Measurements from ENCODE around the gene B3GNT9. TPM values are rescaled to one million over a fixed set of nuclear protein-coding genes. Genes with fewer than 3 reads are reported as not detected.

The B3GNT9 gene
- total RNA-seq, 1 donor: 42.4 TPM

DNA sequence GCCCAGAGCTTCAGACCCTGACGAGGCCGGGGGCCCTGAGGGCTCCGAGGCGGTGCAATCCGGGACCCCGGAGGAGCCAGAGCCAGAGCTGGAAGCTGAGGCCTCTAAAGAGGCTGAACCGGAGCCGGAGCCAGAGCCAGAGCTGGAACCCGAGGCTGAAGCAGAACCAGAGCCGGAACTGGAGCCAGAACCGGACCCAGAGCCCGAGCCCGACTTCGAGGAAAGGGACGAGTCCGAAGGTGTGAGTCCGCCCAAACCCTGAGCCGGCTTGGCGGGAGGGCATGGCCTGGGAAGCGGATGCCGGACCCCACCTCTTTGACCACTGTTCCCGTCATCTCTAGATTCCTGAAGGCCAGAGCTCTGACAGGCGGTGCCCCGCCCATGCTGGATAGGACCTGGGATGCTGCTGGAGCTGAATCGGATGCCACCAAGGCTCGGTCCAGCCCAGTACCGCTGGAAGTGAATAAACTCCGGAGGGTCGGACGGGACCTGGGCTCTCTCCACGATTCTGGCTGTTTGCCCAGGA is 24.0 kb upstream of the B3GNT9 start:
- DNase-seq (ENCODE audit: low read depth): no peak
- TF ChIP-seq, protein P1, sequence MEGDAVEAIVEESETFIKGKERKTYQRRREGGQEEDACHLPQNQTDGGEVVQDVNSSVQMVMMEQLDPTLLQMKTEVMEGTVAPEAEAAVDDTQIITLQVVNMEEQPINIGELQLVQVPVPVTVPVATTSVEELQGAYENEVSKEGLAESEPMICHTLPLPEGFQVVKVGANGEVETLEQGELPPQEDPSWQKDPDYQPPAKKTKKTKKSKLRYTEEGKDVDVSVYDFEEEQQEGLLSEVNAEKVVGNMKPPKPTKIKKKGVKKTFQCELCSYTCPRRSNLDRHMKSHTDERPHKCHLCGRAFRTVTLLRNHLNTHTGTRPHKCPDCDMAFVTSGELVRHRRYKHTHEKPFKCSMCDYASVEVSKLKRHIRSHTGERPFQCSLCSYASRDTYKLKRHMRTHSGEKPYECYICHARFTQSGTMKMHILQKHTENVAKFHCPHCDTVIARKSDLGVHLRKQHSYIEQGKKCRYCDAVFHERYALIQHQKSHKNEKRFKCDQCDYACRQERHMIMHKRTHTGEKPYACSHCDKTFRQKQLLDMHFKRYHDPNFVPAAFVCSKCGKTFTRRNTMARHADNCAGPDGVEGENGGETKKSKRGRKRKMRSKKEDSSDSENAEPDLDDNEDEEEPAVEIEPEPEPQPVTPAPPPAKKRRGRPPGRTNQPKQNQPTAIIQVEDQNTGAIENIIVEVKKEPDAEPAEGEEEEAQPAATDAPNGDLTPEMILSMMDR (IDR thresholded peaks at IDR 0.05; ENCODE audit: insufficient read depth, low read length): no peak
- peak overlapping the region; percentile 55 for H3K4me3 ChIP-seq (ENCODE audit: low read depth, low read length)

DNA sequence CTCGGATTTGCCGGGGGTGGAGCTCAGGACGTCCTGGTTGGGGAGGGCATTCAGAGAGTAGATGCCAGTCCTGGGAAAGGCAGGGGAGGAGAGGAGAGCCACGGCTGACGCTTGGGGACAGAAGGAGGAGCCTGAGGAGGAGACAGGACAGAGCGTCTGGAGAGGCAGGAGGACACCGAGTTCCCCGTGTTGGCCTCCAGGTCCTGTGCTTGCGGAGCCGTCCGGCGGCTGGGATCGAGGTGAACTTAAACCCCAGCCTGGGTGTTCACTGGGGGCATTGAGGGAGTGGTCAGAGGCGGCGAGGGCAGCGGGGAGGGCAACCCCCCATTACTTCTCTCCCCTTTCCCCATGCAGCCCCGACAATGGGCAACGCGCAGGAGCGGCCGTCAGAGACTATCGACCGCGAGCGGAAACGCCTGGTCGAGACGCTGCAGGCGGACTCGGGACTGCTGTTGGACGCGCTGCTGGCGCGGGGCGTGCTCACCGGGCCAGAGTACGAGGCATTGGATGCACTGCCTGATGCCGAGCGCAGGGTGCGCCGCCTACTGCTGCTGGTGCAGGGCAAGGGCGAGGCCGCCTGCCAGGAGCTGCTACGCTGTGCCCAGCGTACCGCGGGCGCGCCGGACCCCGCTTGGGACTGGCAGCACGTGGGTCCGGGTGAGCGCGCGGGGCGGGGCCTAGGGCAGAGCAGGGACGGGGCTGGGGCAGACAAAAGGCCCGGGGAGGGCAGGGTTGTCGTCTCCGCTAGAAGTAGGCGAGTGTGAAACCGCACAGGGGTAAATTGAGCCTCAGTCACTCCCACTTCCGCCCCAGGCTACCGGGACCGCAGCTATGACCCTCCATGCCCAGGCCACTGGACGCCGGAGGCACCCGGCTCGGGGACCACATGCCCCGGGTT is 23.3 kb upstream of the B3GNT9 start:
- DNase-seq (ENCODE audit: low read depth): peak; percentile 72
- peak overlapping the region; percentile 55 for H3K4me3 ChIP-seq (ENCODE audit: low read depth, low read length)
- TF ChIP-seq, protein P1 (IDR thresholded peaks at IDR 0.05; ENCODE audit: insufficient read depth, low read length): peak; percentile 14

DNA sequence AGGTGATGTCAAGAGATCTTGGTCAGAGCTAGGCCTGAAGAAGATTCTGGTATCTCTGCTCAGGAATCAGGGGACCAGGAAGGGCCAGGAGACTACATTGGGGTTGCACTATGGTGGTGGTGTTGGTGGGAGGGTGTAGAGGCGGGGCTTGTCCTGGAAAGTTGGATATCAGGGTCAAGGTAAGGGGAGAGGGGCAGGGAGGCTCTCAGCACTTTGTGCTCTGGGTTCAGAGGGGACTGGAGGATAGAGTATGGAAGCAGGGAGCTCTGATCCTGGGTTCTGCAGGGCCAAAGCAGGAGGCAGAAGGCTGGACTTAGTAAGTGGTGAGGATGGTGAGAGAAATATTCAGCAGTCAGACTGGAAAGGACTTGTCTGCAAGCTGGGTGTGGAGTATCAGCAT is 22.5 kb upstream of the B3GNT9 start:
- no peak for DNase-seq (ENCODE audit: low read depth)
- TF ChIP-seq, protein P1 (IDR thresholded peaks at IDR 0.05; ENCODE audit: insufficient read depth, low read length): no peak
- peak overlapping the region; percentile 55 for H3K4me3 ChIP-seq (ENCODE audit: low read depth, low read length)

DNA sequence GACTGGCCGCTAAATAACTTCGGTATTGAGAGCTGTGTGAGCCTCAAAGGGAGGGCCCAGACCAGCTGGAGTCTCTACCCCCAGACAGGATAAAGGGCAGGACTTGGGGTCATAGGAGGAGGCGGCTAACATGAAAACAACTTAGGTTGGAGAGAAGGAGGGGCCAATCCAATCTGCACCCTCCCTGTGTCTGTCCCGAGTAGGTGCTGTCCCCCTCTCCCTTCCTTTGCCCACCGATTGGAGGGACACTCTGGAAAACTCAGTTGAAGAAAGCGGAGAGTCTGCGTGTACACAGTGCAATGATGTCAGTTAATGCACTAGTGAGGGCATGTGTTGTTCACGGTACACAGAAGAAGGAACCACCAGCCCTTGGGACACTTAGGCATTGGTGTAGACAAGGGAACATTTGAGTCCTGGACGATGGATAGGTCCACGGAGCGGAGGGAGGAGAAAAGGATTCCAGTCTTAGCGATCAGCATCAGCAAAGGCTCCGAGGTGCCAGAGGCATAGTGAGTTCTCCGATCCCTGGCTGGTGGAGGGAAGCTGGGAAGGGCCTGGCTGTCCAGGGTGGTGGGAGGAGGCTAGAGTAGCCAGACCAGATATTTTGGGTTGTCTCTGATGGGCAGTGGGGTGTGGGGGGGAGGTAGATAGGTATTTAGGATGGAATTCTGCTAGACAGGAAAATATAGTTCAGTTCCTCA is 20.3 kb upstream of the B3GNT9 start:
- TF ChIP-seq, protein P1 (IDR thresholded peaks at IDR 0.05; ENCODE audit: insufficient read depth, low read length): no peak
- peak overlapping the region; percentile 65 for H3K4me3 ChIP-seq (ENCODE audit: low read depth, low read length)
- peak; percentile 43 for DNase-seq (ENCODE audit: low read depth)

DNA sequence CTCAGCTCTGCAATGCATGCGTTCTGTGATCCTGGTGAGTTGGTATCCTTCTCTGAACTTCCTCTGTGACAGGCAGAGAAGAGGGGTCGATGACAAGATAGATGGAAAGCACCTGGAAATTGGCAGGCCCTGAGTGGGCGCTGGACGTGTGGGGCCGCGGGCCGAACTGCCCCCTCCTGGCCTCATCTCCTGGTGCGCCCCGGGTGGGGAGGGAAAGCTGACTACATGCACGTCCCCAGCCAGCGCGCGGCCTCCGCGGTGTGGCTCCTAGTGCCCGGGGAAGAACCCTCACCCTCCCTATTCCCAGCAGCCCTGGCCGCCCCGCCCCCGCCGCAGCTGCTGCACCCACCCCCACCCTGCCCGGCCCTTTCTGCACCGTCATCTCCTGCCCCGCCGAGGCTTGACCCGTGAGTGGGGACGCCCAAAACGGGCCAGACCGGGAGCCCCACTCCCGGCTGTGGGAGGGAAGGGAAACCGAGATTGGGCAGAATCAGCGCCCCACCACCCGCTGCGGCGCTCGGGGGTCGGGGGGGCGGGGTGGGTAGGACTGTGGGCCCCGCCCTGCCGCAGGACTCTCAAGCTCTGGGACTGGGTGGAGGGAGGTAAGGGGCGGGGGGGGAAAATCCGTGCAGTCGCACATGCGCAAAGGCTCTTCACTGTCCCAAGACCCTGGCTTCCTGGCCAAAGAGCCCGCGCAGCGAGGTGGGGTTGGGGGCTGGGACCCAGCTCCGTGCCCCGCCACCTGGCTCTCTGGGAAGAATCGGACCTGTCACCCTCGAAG is 19.6 kb upstream of the B3GNT9 start, which contains the start of gene NOL3:
TSS of gene NOL3 (plus strand) at position 371 of the 781 bp plus-strand sequence.
- peak; percentile 85 for DNase-seq (ENCODE audit: low read depth)
- TF ChIP-seq, protein P1 (IDR thresholded peaks at IDR 0.05; ENCODE audit: insufficient read depth, low read length): no peak

DNA sequence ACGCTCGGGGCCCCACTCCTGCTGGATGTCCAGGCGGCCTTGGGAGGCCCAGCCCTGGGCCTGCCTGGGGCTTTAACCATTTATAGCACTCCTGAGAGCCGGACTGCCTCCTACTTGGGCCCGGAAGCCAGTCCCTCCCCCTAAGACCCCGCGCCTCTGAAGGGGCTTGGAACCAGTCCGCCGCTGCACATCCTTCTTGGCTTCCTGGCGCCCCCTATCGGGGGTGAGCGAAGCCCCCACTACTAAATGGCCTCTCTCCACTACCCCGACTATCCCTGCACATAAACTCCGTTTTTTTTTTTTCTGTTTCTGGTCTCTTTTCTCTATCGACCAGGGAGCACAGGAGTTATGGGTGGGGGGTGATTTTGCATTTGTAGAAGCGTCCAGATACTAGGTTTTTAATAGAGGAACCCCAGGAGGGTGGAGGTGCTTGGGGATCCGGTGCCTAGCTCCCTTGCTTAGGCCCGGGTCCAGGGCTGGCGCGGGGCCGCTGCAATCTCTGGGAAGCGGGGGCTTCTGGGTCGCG is 18.9 kb upstream of the B3GNT9 start:
- TF ChIP-seq, protein P1 (IDR thresholded peaks at IDR 0.05; ENCODE audit: insufficient read depth, low read length): peak; percentile 67
- H3K4me3 ChIP-seq (ENCODE audit: low read depth, low read length): peak overlapping the region; percentile 65
- DNase-seq (ENCODE audit: low read depth): no peak

More for the DNA sequence above, 19.6 kb upstream of the B3GNT9 start, which contains the start of gene NOL3:
- H3K4me3 ChIP-seq (ENCODE audit: low read depth, low read length): peak within 1 kb of the TSS; percentile 65
